Measurements from ENCODE around the gene LIPG.
"Not testable (repeated sequence)": the region's sequence is repeated elsewhere in the genome, so short reads cannot be mapped to it uniquely, and the experiment has no call there.

GRCh38 chr18:49559326-49559931, 2.4 kb upstream of the LIPG start:
- TF ChIP-seq CTCF (conservative IDR thresholded peaks at IDR 0.05; ENCODE audit: low read length) = peak; percentile 67
- TF ChIP-seq EZH2phosphoT487 (IDR thresholded peaks at IDR 0.05; ENCODE audit: borderline replicate concordance) = not testable (repeated sequence)
